NCI-H1436 treated with DMSO at 0.1 percent for 48 hours (cell line): ENCODE data around the gene PPP1R14D.

ENCODE experiments used
- DNase-seq: peaks from one replicate; lab custom pipeline; 2025; lab: John Stamatoyannopoulos, UW

PPP1R14D gene

DNA sequence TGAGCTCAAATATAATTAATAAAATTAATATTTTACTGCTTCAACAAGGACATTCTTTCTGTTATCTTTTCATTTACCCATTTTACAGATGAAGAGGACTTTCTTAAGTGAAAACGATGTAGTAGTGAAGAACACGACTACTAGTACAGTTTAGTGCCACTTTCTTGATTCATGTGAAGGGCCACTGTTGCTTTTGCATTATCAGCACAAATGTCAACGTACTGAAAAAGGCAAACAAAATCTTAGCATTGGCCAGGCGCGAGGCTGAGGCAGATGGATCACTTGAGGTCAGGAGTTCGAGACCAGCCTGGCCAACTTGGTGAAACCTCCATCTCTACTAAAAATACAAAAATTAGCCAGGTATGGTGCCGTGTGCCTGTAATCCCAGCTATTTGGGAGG lies 9.5 kb downstream of the PPP1R14D start:
- no peak for DNase-seq

- no peak for DNase-seq
Observed at GRCh38 chr15:40815042-40815698, 13.3 kb downstream of the PPP1R14D start.

GRCh38 chr15:40812721-40813425 lies 15.6 kb downstream of the PPP1R14D start:
- no peak for DNase-seq

GRCh38 chr15:40808861-40809450 lies 19.6 kb downstream of the PPP1R14D start:
- no peak for DNase-seq

DNA sequence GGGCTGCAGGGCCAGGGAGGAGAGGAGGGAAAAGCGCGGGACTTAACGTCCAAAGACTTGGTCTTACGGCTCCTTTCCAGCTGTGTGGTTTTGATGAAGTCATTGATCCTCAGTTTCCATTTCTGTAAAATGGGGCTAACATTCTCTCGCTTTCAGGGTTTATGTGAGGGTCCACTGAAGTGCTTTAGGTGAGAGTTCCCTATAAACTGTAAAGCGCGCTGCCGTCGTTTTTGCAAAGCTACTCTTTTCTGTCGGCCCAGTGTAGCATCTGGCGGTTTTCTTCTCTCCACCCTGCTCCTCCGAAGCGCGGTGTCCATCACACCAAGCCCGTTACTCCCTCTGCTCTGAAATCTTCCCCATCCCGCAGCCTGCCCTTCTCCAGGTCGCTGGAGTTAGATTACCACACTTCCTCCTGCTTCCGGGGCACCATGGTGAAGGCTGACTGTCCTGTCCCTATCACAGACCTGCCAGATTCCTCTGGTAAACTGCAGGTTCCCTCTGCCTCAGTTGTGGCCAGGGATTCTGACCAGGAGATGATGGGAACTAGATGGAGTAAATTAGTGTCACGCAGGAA lies 20.5 kb downstream of the PPP1R14D start:
- no peak for DNase-seq

GRCh38 chr15:40807028-40807887 lies 21.2 kb downstream of the PPP1R14D start, which contains the start of the genes DNAJC17 and ZFYVE19:
DNAJC17 (minus strand) TSS chr15:40807473; CDS start chr15:40807446, 27 bp downstream.
ZFYVE19 (plus strand) TSS chr15:40807089; CDS start chr15:40807590, 501 bp downstream.
- DNase-seq, result peak; percentile 96

DNA sequence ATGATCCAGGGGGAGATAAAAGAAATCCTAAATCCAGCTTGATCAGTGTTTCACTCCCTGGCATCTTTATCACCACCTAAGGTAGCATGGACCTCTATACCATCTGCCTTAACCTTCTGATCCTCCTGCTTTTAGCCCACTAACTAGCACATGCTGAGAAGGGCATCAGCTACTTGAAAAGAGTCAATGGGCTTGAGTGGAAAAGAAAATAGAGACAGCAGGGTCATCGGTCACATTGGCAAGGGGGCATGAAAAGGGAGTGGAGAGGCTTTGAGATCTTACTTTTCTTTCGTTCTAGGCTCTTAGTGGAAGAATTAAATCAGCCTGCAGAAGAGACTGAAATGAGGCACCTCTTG lies 21.9 kb downstream of the PPP1R14D start:
- DNase-seq, result no peak

GRCh38 chr15:40803688-40804087 lies 24.8 kb downstream of the PPP1R14D start:
- DNase-seq, result no peak

DNA sequence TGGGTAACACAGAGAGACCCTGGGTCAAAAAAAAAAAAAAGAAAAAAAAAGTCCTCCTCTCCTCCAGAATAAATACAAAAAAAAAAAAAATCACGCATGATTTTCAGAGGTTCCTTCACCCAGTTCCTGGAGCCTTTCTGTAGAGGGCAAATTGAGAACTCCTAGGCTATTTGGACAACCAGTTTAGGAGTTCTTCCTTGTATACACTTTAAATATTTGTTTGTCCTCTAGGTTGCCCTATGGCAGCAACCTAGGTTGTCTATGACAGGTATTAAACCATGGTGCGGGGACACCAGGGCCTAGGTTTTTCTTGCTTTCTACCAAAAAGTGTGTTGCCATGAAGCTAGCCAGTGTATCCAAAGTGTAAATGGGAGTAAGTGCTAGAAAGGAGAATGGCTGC lies 25.4 kb downstream of the PPP1R14D start:
- no peak for DNase-seq

GRCh38 chr15:40799523-40799922 lies 29.0 kb downstream of the PPP1R14D start:
- DNase-seq, result no peak

- no peak for DNase-seq
Observed at GRCh38 chr15:40796512-40796911, 32.0 kb downstream of the PPP1R14D start.

DNA sequence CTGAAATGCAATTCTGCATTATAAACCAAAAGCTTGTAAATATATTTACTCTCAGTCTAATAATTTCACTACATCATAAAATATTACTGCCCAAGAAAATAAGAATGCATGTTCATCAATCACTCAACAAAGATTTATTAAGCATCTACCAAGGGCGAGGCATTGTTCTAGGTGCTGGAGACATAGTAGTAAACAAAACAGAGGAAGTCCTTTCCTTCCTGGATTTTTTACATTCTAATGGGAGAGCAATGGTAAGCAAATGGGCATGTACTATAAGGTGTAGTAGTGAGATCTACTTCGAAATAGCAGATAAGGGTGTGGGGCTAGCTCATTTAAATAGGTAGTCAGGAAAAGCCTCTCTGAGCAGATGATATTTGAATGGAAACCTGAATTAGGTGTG lies 32.5 kb downstream of the PPP1R14D start:
- no peak for DNase-seq

- DNase-seq, result no peak
Observed at GRCh38 chr15:40793216-40793989, 35.1 kb downstream of the PPP1R14D start.

DNA sequence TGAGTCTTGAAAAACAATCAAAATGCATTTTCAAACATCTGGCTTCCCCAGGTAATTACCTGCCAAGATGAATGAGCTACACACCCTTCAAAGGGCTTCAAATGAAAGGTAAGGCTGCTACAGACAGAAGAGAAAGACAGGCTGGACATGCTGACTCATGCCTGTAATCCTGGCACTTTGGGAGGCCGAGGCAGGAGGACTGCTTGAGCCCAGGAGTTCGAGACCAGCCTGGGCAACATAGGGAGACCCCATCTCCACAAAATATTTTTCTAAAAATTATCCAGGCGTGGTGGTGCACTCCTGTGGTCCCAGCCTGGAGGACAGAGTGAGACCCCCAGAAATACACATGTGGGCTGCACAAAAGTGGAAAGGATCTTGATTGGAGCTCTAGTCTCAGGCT lies 36.1 kb downstream of the PPP1R14D start:
- no peak for DNase-seq

- no peak for DNase-seq
Observed at GRCh38 chr15:40790718-40791117, 37.8 kb downstream of the PPP1R14D start.

GRCh38 chr15:40789999-40790398 lies 38.5 kb downstream of the PPP1R14D start:
- no peak for DNase-seq

DNA sequence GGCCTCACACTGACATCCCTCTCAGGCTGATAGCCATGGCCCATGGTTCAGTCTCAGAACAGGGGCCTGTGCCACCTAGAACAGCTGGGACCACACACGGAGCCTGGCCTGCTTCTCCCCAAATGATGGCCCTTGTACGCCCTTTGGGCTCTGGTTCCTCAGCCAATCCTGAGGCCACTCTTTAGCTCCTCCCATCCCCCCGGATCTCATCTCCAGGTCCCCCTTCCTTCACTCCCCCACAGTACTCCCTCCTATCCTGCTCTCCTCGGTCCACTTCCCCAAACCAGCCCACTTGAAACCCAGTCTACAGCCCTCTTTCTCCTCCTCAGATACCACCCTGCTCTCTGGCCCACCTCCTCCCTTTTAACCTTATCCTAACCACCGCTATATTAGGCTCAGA lies 39.4 kb downstream of the PPP1R14D start:
- no peak for DNase-seq

- DNase-seq, result no peak
Observed at GRCh38 chr15:40787991-40788390, 40.5 kb downstream of the PPP1R14D start.

GRCh38 chr15:40787344-40787841 lies 41.1 kb downstream of the PPP1R14D start:
- peak; percentile 55 for DNase-seq

DNA sequence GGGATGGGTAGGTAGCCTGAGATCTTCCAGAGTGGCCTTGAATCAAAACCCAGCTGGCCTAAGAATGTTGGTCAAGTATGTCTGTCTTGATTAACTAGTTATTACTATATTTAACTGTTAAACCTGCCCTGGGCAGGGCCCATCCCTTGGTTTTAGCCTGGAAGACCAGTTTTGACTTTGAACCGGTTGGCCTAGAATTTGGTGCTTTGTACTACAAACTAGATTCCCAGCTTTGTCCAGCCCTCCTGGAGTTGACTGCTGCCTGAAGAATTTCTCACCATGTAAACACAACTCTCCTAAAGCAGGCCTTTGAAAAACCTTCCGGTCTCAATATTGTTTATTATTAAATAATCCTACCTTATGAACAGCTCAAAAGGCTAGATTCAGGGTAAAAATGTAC lies 42.7 kb downstream of the PPP1R14D start:
- no peak for DNase-seq

- no peak for DNase-seq
Observed at GRCh38 chr15:40785164-40785563, 43.3 kb downstream of the PPP1R14D start.
